ENCODE results near the gene CCDC13. TPM values are rescaled to one million over a fixed set of nuclear protein-coding genes. Genes with fewer than 3 reads are reported as not detected.

Gene CCDC13
- polyA plus RNA-seq, 1 donor from 2014 or later = 6.5 TPM

DNA sequence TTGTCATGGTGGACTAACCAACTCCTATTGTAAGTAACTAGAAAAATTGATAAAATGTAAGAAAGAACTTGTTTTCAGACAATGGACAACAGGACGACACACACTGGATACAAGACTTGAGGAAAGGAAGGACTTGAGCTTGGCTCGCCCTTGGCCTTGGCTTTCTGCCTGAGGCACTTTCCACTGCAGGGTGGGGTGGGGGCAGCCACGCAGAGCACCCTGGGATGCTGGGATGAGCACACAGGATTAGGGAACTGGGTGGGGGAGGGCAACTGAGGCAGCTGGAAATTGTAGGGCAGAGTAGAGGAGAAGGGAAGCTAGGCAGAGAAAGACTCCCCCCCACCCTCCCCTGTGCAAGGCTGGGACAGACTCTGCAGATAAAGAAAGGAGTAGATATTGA, 45.0 kb downstream of the CCDC13 start:
- TF ChIP-seq SMC3 (conservative IDR thresholded peaks at IDR 0.05; ENCODE audit: poor library complexity) = no peak
- no peak for TF ChIP-seq TAF1 (IDR thresholded peaks at IDR 0.05; ENCODE audit: low read depth)
- TF ChIP-seq POLR2AphosphoS5 (IDR thresholded peaks at IDR 0.05) = no peak
- TF ChIP-seq EP300 (conservative IDR thresholded peaks at IDR 0.05; ENCODE audit: poor library complexity, severe bottlenecking) = no peak
- TF ChIP-seq, protein P1, sequence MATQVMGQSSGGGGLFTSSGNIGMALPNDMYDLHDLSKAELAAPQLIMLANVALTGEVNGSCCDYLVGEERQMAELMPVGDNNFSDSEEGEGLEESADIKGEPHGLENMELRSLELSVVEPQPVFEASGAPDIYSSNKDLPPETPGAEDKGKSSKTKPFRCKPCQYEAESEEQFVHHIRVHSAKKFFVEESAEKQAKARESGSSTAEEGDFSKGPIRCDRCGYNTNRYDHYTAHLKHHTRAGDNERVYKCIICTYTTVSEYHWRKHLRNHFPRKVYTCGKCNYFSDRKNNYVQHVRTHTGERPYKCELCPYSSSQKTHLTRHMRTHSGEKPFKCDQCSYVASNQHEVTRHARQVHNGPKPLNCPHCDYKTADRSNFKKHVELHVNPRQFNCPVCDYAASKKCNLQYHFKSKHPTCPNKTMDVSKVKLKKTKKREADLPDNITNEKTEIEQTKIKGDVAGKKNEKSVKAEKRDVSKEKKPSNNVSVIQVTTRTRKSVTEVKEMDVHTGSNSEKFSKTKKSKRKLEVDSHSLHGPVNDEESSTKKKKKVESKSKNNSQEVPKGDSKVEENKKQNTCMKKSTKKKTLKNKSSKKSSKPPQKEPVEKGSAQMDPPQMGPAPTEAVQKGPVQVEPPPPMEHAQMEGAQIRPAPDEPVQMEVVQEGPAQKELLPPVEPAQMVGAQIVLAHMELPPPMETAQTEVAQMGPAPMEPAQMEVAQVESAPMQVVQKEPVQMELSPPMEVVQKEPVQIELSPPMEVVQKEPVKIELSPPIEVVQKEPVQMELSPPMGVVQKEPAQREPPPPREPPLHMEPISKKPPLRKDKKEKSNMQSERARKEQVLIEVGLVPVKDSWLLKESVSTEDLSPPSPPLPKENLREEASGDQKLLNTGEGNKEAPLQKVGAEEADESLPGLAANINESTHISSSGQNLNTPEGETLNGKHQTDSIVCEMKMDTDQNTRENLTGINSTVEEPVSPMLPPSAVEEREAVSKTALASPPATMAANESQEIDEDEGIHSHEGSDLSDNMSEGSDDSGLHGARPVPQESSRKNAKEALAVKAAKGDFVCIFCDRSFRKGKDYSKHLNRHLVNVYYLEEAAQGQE (IDR thresholded peaks at IDR 0.05; ENCODE audit: borderline replicate concordance) = no peak
- TF ChIP-seq RAD21 (conservative IDR thresholded peaks at IDR 0.05) = no peak
- no peak for TF ChIP-seq MXI1 (conservative IDR thresholded peaks at IDR 0.05; ENCODE audit: poor library complexity, severe bottlenecking)
- TF ChIP-seq EZH2 (IDR thresholded peaks at IDR 0.05; ENCODE audit: borderline replicate concordance, insufficient read depth, low read length, poor library complexity, severe bottlenecking) = no peak
- TF ChIP-seq, protein P2, sequence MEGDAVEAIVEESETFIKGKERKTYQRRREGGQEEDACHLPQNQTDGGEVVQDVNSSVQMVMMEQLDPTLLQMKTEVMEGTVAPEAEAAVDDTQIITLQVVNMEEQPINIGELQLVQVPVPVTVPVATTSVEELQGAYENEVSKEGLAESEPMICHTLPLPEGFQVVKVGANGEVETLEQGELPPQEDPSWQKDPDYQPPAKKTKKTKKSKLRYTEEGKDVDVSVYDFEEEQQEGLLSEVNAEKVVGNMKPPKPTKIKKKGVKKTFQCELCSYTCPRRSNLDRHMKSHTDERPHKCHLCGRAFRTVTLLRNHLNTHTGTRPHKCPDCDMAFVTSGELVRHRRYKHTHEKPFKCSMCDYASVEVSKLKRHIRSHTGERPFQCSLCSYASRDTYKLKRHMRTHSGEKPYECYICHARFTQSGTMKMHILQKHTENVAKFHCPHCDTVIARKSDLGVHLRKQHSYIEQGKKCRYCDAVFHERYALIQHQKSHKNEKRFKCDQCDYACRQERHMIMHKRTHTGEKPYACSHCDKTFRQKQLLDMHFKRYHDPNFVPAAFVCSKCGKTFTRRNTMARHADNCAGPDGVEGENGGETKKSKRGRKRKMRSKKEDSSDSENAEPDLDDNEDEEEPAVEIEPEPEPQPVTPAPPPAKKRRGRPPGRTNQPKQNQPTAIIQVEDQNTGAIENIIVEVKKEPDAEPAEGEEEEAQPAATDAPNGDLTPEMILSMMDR (IDR thresholded peaks at IDR 0.05; ENCODE audit: poor library complexity, severe bottlenecking) = no peak
- no peaks in the 10 kb centered on the region for H4K20me1 ChIP-seq (ENCODE audit: insufficient read depth)
- no peaks in the 10 kb centered on the region for H3F3A ChIP-seq (ENCODE audit: insufficient read depth, low read length, poor library complexity, severe bottlenecking)
- no peak overlapping the region for H3K9ac ChIP-seq (ENCODE audit: low read length)
- no peaks in the 10 kb centered on the region for H3K79me2 ChIP-seq (replicated peaks; ENCODE audit: insufficient read depth, low read length)
- no peak overlapping the region for H3K4me3 ChIP-seq (ENCODE audit: low read length)
- H2AFZ ChIP-seq (ENCODE audit: low read depth, low read length) = no peak overlapping the region
- H3K9me2 ChIP-seq (ENCODE audit: insufficient read depth, low read length) = no peaks in the 10 kb centered on the region
- H3K36me3 ChIP-seq (ENCODE audit: insufficient read depth, low read length) = no peaks in the 10 kb centered on the region
- no peak overlapping the region for H3K27ac ChIP-seq (ENCODE audit: low read length)
- no peaks in the 10 kb centered on the region for H3K9me3 ChIP-seq (ENCODE audit: low read length)
- H3K27me3 ChIP-seq (ENCODE audit: insufficient read depth, low read depth, low read length) = no peaks in the 10 kb centered on the region
- H3K4me2 ChIP-seq (ENCODE audit: low read length) = no peak overlapping the region

DNA sequence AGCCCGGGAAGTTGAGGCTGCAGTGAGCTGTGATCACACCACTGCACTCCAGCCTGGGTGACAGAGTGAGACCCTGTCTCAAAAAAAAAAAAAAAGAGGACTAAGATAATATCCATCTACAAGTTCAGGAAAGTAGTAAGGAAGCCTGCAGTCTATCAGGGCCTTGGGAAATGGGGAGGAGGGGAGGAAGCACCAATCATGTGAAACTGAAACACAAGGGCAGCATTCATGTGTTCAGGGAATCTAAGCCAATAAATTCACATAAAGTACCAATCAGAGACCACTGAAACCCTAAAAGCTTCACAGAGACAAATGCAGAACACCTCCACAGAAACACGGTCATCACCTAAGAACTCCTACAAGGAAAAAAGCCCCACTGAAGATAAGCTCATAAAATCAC, 47.6 kb downstream of the CCDC13 start:
- Histone ChIP-seq H3K4me3 (ENCODE audit: low read length) (no peak overlapping the region), H3F3A (ENCODE audit: insufficient read depth, low read length, poor library complexity, severe bottlenecking) (no peaks in the 10 kb centered on the region), H3K9me2 (ENCODE audit: insufficient read depth, low read length) (no peaks in the 10 kb centered on the region), H3K79me2 (replicated peaks; ENCODE audit: insufficient read depth, low read length) (no peaks in the 10 kb centered on the region), H3K9ac (ENCODE audit: low read length) (no peak overlapping the region), H3K27me3 (ENCODE audit: insufficient read depth, low read depth, low read length) (no peaks in the 10 kb centered on the region), H3K9me3 (ENCODE audit: low read length) (no peaks in the 10 kb centered on the region), H3K36me3 (ENCODE audit: insufficient read depth, low read length) (no peaks in the 10 kb centered on the region), H4K20me1 (ENCODE audit: insufficient read depth) (no peaks in the 10 kb centered on the region), H3K4me2 (ENCODE audit: low read length) (no peak overlapping the region), H2AFZ (ENCODE audit: low read depth, low read length) (no peak overlapping the region), H3K27ac (ENCODE audit: low read length) (no peak overlapping the region)
- TF ChIP-seq EZH2 (IDR thresholded peaks at IDR 0.05; ENCODE audit: borderline replicate concordance, insufficient read depth, low read length, poor library complexity, severe bottlenecking) = no peak
- no peak for TF ChIP-seq RAD21 (conservative IDR thresholded peaks at IDR 0.05)
- no peak for TF ChIP-seq TAF1 (IDR thresholded peaks at IDR 0.05; ENCODE audit: low read depth)
- no peak for TF ChIP-seq EP300 (conservative IDR thresholded peaks at IDR 0.05; ENCODE audit: poor library complexity, severe bottlenecking)
- TF ChIP-seq MXI1 (conservative IDR thresholded peaks at IDR 0.05; ENCODE audit: poor library complexity, severe bottlenecking) = no peak
- TF ChIP-seq POLR2AphosphoS5 (IDR thresholded peaks at IDR 0.05) = no peak

All from neural cell (in vitro differentiated cells).